SH-SY5Y (cell line): Measurements from ENCODE around the gene ZBTB20.

ENCODE experiments used
- GATA2 ChIP-seq: IDR thresholded peaks from 2 replicates; pipeline ENCODE4 v1.6.1; 2011; ENCODE audit warnings: mild to moderate bottlenecking, low read depth, low read length
- GATA3 ChIP-seq: IDR thresholded peaks from 2 replicates; pipeline ENCODE4 v1.6.1; 2011; ENCODE audit warnings: low read depth, mild to moderate bottlenecking, low read length, moderate library complexity

DNA sequence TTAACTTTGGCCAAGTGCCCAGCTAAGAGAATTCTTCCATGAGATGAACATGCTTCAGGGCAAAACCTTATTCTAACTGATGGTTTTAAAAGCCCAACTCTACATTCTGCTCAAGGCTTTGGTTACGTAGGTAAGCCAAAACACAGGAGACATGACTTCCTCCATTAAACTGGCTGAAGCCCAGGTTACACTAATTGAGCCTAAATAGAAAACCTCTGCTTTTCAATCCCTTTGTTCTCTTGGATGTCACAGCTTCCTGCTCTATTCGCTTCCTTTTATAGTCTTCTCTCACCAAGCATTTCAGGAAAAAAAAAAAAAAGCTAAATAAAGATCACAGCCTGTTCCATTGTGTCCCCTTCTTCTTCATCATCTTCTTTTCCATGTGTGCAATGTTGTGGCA, 432.9 kb downstream of the ZBTB20 start:
- TF ChIP-seq GATA2 (no peak), GATA3 (no peak)
